Muscle layer of duodenum (tissue), 2 donors: ENCODE measurements around the gene LRRC23.
"Not testable (repeated sequence)": the region's sequence is repeated elsewhere in the genome, so short reads cannot be mapped to it uniquely, and the experiment has no call there.

Experiments used
- H3K27ac ChIP-seq: one replicate; pipeline ENCODE4 v1.7.0; 2013; ENCODE audit warnings: mild to moderate bottlenecking, low read length
- H3K27me3 ChIP-seq: one replicate; pipeline ENCODE4 v1.7.0; 2013; ENCODE audit warnings: low read depth, mild to moderate bottlenecking, control low read depth, low read length
- H3K36me3 ChIP-seq, 2 donors: one replicate each; pipeline ENCODE4 v1.7.0; 2013; ENCODE audit warnings: low read length in 2 of 2, control low read depth in 1 of 2, mild to moderate bottlenecking in 1 of 2; ENCODE audit not compliant: insufficient read depth in 2 of 2, control insufficient read depth in 1 of 2
- H3K4me1 ChIP-seq, 2 donors: one replicate each; pipeline ENCODE4 v1.7.0; 2013; ENCODE audit warnings: low read length in 2 of 2, mild to moderate bottlenecking in 2 of 2, control low read depth in 1 of 2, moderate library complexity in 1 of 2; ENCODE audit not compliant: insufficient read depth in 2 of 2, control insufficient read depth in 1 of 2
- H3K4me3 ChIP-seq, 2 donors: one replicate each; pipeline ENCODE4 v1.7.0; 2013; ENCODE audit warnings: low read length in 2 of 2, low read depth in 1 of 2, mild to moderate bottlenecking in 1 of 2
- H3K9me3 ChIP-seq, 2 donors: one replicate each; pipeline ENCODE4 v1.7.0; 2013; ENCODE audit warnings: low read length in 2 of 2, control low read depth in 1 of 2, mild to moderate bottlenecking in 1 of 2; ENCODE audit not compliant: control insufficient read depth in 1 of 2
- donor health status: healthy.

LRRC23 gene

DNA sequence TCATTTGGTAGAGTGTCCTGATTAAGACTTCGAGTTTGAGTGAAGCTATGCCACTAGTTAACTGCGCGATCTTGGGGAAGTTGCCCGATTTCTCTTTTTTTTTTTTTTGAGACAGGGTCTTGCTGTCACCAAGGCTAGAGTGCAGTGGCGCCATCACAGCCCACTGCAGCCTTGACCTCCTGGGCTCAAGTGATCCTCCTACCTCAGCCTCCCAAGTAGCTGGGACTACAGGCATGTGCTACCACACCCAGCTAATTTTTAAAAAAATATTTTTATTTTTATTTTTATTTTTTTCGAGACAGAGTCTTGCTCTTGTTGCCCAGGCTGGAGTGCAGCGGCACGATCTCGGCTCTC lies 30.6 kb upstream of the LRRC23 start:
- H3K9me3 ChIP-seq, H3K27me3 ChIP-seq: not testable (repeated sequence)
- H3K36me3 ChIP-seq, result peaks cover 10 to 11% of the 10 kb centered on the region in 2 donors
- peaks cover 10 to 34% of the 10 kb centered on the region in 2 donors for H3K4me1 ChIP-seq
- H3K4me3 ChIP-seq, result peak overlapping the region; percentile 86 to 97
- peak overlapping the region; percentile 76 for H3K27ac ChIP-seq

DNA sequence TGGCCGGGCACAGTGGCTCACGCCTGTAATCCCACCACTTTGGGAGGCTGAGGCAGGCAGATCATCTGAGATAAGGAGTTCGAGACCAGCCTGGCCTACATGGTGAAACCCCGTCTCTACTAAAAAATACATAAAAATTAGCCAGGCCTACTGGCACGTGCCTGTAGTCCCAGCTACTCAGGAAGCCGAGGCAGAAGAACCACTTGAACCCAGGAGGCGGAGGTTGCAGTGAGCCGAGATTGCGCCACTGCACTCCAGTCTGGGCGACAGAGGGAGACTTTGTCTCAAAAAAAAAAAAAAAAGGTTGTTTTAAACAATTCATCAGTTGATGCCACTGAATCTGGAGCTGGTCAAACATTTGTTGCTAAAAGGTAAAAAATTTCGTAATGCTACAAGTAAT lies 24.8 kb upstream of the LRRC23 start:
- not testable (repeated sequence) for H3K4me1 ChIP-seq, H3K4me3 ChIP-seq, H3K27me3 ChIP-seq, H3K9me3 ChIP-seq, H3K27ac ChIP-seq
- peaks cover 5 to 15% of the 10 kb centered on the region in 2 donors for H3K36me3 ChIP-seq

DNA sequence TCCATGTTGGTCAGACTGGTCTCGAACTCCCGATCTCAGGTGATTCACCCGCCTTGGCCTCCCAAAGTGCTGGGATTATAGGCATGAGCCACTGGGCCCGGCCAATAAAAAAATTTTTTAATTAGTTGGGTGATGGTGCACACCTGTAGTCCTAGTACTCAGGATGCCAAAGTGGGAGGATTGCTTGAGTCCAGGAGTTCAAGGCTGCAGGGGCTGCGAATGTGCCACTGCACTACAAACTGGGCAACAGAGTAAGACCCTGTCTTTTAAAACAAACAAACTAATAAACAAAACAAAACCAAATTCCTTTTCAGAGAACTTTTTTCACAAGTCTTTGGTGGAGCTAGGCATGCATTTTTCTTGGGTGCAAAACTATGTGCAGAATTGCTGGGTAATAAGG lies 21.4 kb upstream of the LRRC23 start:
- Histone ChIP-seq H3K4me1 (no peaks in the 10 kb centered on the region), H3K36me3 (peaks cover 5 to 17% of the 10 kb centered on the region in 2 donors), H3K4me3 (no peak overlapping the region), H3K9me3 (no peaks in the 10 kb centered on the region), H3K27ac (no peak overlapping the region), H3K27me3 (no peaks in the 10 kb centered on the region)

DNA sequence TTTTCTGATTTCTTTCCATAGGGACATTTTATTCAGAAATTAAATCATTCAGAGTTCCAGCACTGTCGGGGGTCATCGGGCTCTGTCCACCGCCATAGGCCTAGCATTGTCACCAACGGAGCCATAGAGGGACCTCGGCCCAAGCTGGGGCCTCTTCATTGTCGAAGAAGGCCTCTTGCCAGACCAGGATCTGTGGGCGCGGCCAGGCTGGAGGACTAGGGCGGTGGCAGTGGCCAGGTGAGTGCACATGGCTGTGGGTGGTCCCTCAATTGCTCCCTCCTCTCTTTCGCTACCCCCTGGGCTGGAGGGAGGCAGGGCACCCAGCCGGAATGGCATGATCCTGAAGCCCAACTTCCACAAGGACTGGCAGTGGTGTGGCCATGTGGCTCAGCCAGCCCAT lies 20.9 kb upstream of the LRRC23 start:
- Histone ChIP-seq H3K4me1 (no peaks in the 10 kb centered on the region), H3K27me3 (no peaks in the 10 kb centered on the region), H3K4me3 (no peak overlapping the region), H3K36me3 (peaks cover 5 to 17% of the 10 kb centered on the region in 2 donors), H3K27ac (no peak overlapping the region), H3K9me3 (no peaks in the 10 kb centered on the region)

DNA sequence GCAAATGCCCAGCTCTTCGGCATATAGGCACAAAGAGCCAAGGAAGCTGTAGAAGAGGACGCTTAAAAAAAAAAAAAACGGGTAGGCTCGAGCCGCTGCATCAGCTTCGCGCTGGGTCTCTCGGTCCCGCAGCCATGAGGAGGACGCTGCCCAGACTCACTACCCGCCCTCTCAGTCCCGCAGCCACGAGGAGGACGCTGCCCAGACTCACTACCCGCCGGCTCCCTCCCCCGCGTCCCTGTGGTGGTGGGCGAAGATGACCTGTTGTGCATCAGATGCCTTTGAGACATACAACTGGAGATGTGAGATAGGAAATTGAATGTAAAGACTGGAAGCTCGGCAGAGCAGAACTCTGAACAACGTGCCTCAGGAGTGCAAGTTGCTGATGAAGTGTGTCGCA lies 20.1 kb upstream of the LRRC23 start:
- H3K36me3 ChIP-seq, result peaks cover 5 to 17% of the 10 kb centered on the region in 2 donors
- H3K27me3 ChIP-seq, result no peaks in the 10 kb centered on the region
- H3K27ac ChIP-seq, result no peak overlapping the region
- H3K4me1 ChIP-seq, result no peaks in the 10 kb centered on the region
- H3K4me3 ChIP-seq, result no peak overlapping the region
- H3K9me3 ChIP-seq, result no peaks in the 10 kb centered on the region

DNA sequence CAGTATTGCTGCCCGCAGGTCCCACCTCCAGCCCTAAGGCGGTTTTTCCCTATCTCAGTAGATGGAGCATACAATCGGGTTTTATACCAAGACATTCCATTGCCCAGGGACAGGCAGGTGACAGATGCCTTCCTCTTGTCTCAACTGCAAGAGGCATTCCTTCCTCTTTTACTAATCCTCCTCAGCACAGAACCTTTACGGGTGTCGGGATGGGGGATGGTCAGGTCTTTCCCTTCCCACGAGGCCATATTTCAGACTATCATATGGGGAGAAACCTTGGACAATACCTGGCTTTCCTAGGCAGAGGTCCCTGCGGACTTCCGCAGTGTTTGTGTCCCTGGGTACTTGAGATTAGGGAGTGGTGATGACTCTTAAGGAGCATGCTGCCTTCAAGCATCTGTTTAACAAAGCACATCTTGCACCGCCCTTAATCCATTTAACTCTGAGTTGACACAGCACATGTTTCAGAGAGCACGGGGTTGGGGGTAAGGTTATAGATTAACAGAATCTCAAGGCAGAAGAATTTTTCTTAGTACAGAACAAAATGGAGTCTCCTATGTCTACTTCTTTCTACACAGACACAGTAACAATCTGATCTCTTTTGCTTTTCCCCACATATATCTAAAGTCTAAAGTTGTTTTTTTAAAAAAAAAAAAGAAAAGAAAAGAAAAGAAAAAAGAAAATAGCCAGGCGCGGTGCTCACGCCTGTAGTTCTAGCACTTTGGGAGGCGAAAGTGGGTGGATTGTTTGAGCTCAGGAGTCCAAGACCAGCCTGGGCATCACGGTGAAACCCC lies 18.2 kb upstream of the LRRC23 start:
- not testable (repeated sequence) for H3K27me3 ChIP-seq, H3K4me3 ChIP-seq, H3K4me1 ChIP-seq, H3K9me3 ChIP-seq, H3K27ac ChIP-seq
- peaks cover 5 to 20% of the 10 kb centered on the region in 2 donors for H3K36me3 ChIP-seq

DNA sequence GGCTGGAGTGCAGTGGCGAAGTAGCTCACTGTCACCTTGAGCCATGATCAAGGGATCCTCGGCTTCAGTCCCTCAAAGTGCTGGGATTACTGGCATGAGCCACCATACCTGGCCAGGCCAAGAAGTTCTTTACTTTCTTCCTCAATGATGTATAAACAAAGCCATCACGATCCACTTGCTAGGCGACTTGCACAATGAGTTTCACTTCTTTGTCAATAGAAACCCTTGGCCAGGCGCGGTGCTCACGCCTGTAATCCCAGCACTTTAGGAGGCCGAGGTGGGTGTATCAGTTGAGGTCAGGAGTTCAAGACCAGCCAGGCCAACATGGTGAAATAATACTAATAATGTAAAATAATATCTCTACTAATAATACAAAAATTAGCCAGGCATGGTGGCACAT lies 17.2 kb upstream of the LRRC23 start:
- Histone ChIP-seq H3K27ac (no peak overlapping the region), H3K4me1 (no peaks in the 10 kb centered on the region), H3K4me3 (no peak overlapping the region), H3K27me3 (no peaks in the 10 kb centered on the region), H3K9me3 (no peaks in the 10 kb centered on the region), H3K36me3 (peaks cover 5 to 20% of the 10 kb centered on the region in 2 donors)

DNA sequence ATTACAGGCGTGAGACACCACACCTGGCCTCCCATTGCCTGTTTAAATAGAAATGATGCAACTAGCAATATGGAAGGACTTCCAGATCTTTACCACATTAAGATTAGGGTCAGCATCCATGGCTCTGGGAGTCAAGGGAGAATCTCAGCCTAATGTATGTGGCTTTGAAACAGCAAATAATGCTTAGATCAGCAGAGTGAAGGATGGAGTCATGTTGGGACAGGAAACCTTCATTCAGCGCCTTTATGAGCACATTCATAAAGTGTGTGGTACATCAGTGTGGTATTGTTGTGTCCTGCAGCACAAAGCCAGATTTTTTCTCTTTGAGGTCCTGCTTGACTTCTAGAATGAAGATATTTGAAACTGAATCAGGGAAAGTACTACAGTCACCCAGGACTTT lies 16.3 kb upstream of the LRRC23 start:
- H3K27ac ChIP-seq, result no peak overlapping the region
- H3K36me3 ChIP-seq, result peaks cover 5 to 20% of the 10 kb centered on the region in 2 donors
- no peak overlapping the region for H3K4me3 ChIP-seq
- no peaks in the 10 kb centered on the region for H3K27me3 ChIP-seq
- no peaks in the 10 kb centered on the region for H3K4me1 ChIP-seq
- no peaks in the 10 kb centered on the region for H3K9me3 ChIP-seq

DNA sequence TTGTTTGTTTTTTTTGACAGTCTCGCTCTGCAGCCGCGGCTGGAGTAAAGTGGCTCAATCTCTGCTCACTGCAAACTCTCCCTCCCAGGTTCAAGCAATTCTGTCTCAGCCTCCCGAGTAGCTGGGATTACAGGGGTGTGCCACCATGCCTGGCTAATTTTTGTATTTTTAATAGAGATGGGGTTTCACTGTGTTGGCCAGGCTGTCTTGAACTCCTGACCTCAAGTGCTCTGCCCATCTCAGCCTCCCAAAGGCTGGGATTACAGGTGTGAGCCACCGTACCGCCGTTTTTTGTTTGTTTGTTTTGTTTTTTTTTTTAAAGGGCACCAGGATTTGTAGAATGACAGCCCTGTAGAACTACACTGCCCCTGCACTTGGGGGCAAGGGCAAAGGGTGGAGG lies 15.8 kb upstream of the LRRC23 start:
- not testable (repeated sequence) for H3K27ac ChIP-seq, H3K9me3 ChIP-seq

DNA sequence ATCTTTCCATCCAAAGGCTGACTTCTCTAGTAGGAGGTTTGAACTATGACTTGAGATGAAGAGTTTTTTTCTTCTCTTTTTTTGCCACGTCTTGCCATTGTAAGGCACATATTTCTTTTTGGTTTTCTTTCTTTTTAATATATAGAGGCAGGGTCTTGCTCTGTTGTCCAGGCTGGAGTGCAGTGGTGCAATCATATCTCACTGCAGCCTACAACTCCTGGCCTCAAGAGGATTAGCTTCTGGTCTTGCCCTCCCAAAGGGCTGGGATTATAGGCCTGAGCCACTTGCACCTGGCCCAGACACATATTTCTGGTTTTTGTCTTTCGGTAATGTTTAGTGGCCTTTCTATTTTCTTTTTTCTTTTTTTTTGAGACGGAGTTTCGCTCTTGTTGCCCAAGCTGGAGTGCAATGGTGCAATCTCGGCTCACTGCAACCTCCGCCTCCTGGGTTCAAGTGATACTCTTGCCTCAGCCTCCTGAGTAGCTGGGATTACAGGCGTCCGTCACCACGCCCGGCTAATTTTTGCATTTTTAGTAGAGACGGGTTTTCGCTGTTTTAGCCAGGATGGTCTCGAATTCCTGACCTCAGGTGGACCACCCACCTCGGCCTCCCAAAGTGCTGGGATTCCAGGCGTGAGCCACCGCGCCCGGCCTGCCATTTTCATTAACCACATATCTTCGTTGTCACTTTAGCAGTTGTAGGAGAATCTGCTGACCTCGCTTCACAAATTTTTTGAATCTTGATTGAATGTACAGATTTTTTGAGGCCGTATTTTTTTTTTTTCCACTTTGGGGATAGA lies 14.6 kb upstream of the LRRC23 start:
- not testable (repeated sequence) for H3K4me3 ChIP-seq, H3K4me1 ChIP-seq, H3K27me3 ChIP-seq, H3K9me3 ChIP-seq, H3K36me3 ChIP-seq
- peak overlapping the region; percentile 88 for H3K27ac ChIP-seq

More for the DNA sequence above, 15.8 kb upstream of the LRRC23 start:
- not testable (repeated sequence) for H3K4me3 ChIP-seq, H3K27me3 ChIP-seq, H3K4me1 ChIP-seq
- peaks cover 5 to 15% of the 10 kb centered on the region in 2 donors for H3K36me3 ChIP-seq

DNA sequence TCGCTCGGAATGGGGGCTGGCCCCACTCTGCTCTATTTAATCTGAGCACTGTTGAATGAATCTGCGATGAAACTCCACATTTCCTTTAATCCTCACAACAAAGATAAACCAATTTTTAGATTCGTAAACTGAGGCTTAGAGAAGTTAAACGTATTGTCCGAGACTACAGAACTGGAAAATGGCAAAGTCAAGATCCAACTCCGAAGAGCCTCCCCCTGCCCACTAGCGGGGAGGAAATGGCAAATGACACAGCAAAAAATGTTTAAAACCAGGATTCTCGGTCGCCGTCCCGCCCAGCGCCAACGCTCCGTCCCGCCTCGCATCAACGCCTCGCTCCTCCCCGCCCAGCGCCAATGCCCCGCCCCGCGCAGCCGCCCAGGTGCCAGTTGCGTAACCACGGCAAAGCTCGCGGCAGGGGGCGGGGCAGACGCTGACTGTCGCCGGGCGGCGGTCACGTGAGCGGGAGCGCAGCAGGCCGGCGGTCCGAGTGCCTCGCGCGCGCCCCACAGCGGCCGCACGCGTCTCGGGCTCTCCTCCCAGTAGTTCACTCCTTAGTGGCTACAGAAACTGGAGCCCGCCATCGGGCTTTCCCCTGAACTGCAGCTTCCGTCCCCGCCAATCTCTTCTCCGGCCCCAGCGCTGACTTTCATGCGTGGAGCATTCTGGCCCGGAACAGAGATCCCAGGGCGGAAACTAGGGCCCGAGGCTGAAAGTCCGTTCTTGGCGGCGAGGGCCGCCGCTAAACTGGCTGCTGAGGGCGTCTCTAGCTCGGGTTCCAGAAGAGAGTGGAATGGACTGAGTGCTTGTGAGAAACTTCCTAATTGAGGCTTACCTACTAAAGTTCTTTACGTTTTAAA lies 13.6 kb upstream of the LRRC23 start:
- H3K4me3 ChIP-seq, result peak overlapping the region; percentile 65 to 85

More for the DNA sequence above, 13.6 kb upstream of the LRRC23 start:
- Histone ChIP-seq H3K9me3 (no peaks in the 10 kb centered on the region), H3K4me1 (no peaks in the 10 kb centered on the region), H3K27ac (peak overlapping the region; percentile 89), H3K36me3 (peaks cover 0 to 4% of the 10 kb centered on the region in 2 donors), H3K27me3 (no peaks in the 10 kb centered on the region)
